Measurements from ENCODE around the gene CHPT1.

Gene CHPT1

GRCh38 chr12:101763246-101763931, 65.9 kb downstream of the CHPT1 start:
- DNase-seq (ENCODE audit: low read depth in 2 of 2) = no peak

- DNase-seq (ENCODE audit: low read depth in 2 of 2) = no peak
Observed at GRCh38 chr12:101764051-101764792, 66.8 kb downstream of the CHPT1 start.

- DNase-seq (ENCODE audit: low read depth in 2 of 2) = no peak
Observed at GRCh38 chr12:101767537-101767936, 70.1 kb downstream of the CHPT1 start.

GRCh38 chr12:101768781-101769180, 71.3 kb downstream of the CHPT1 start:
- no peak for DNase-seq (ENCODE audit: low read depth in 2 of 2)

GRCh38 chr12:101769865-101770264, 72.4 kb downstream of the CHPT1 start:
- DNase-seq (ENCODE audit: low read depth in 2 of 2) = no peak

- no peak for DNase-seq (ENCODE audit: low read depth in 2 of 2)
Observed at GRCh38 chr12:101772012-101772775, 74.8 kb downstream of the CHPT1 start.

GRCh38 chr12:101773650-101774162, 76.3 kb downstream of the CHPT1 start:
- peak in 1 of 2 experiments; percentile 13 for DNase-seq (ENCODE audit: low read depth in 2 of 2)

GRCh38 chr12:101775816-101776215, 78.4 kb downstream of the CHPT1 start:
- DNase-seq (ENCODE audit: low read depth in 2 of 2) = no peak

GRCh38 chr12:101777485-101777884, 80.0 kb downstream of the CHPT1 start:
- DNase-seq (ENCODE audit: low read depth in 2 of 2) = no peak

GRCh38 chr12:101777978-101778377, 80.5 kb downstream of the CHPT1 start:
- no peak for DNase-seq (ENCODE audit: low read depth in 2 of 2)
